Activated naive CD4-positive, alpha-beta T cell treated with anti-CD3 and anti-CD28 coated beads, Interleukin-2, amount 50 U/mL, for 16 hours (primary cell): ENCODE measurements around the gene OCA2.

ENCODE experiments used
- DNase-seq: peaks from one replicate; pipeline ENCODE4 v3.0.0-alpha.2; 2020

OCA2 gene

DNA sequence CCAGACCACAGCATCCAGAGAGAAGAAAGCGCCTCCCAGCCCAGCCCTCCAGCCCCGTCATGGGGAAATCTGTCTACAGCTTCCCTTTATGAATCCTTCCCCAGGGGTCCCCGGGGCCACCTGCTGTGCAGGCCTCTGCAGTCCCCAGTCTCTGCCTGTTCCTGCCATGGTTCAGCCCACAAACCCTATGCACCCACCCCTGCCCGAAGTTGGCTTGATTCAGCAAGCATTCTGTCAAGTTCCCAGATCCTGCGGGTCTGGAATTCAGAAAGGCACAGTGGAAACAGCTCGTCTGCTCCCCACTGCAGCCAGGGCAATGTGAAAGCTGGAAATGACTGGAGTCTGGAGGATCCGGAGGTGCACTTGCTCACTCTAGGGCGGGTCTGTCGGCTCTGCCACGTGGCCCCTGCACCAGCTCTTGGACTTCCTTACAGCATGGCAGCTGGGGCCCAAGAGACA is 2.9 kb upstream of the OCA2 start:
- no peak for DNase-seq

DNA sequence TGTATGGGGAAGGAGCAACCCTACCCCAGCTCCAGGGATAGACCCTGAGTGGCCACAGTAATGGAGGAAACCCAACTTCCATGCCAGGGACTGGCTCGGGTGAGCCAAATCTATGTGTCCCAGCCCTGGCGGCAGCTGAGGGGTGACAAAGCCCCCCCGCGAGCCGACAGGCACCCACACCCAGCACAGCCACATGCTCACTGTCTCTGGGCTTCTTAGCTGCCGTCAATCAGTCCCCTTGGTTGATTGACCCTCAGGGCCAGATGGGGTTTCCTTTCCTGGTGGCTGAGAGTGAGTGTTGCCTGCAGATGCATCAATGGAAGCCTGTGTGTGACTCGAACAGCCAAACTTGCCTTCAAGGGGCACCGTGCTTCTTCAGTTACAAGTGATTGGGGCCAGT is 2.1 kb upstream of the OCA2 start:
- no peak for DNase-seq

DNA sequence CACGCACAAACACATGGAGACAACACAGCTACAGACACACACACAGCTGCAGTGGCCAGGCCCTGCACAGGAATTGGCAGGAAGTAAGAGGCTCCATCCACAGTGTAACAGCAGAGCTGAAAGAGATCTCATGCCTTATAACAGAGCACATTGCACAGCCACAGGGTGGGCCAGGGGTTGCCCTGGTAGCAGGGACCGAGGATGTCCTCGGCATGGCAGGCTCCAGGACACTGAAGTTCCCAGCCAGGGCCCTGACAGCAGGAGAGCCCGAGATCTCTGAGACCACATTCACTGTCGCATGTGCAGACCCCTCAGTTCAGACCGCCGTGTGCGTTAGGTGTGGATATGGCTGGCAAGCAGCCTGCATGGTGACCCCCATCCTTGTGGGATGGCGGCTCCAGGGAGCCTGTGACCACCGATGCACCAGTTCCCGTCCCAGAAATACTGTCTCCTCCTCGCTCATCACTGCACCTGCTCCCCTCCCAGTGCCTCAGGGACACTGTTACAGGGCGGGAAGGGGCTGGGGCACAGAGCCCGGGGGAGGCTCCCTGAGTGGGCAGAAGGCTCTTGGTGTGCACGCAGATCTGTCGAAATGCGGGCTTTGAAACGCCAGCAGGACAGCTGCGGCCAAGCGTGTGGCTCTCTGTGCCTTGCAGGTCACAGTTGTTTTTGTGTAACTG is 1.5 kb upstream of the OCA2 start:
- DNase-seq = no peak

DNA sequence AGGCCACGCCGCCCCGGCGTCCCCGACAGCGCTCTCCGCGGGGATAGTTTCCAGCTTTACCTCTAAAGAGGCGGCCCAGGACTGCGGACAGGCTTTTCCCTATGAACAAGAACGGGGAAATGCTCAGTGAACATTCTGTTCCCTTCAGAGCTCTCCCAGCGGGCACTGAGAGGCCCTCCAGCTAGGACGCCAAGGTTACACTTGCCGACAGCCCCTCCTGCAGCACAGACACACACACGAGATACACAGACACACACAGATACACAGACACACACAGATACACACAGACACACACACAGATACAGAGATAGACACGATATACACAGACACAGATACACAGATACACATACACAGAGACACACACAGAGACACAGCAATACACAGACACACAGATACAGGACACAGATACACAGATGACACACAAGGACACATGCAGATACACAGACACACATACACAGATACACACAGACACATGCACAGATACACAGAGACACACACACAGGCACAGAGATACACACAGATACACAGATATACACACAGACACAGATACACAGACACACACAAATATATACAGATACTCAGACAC is 533 bp upstream of the OCA2 start:
- DNase-seq = no peak

DNA sequence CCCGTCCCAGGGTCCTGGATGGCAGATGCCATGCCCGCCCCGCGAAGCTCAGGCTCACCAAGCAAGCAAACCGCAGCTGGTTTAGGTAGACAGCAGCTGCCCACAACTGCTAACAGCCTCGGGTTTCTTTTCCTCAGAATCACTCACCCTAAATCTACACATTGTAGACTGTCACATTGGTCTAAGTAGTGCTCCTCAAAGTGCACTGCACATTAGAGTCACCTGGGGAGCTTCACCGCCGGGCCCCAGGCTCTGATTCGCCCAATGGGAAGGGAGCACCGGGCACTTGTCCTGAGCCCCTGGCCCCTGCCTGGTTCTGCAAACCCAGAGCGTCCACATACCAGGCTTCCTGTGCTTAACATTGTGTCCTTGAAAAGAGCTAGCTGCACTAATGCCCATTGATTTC is 752 bp downstream of the OCA2 start:
- DNase-seq = no peak

DNA sequence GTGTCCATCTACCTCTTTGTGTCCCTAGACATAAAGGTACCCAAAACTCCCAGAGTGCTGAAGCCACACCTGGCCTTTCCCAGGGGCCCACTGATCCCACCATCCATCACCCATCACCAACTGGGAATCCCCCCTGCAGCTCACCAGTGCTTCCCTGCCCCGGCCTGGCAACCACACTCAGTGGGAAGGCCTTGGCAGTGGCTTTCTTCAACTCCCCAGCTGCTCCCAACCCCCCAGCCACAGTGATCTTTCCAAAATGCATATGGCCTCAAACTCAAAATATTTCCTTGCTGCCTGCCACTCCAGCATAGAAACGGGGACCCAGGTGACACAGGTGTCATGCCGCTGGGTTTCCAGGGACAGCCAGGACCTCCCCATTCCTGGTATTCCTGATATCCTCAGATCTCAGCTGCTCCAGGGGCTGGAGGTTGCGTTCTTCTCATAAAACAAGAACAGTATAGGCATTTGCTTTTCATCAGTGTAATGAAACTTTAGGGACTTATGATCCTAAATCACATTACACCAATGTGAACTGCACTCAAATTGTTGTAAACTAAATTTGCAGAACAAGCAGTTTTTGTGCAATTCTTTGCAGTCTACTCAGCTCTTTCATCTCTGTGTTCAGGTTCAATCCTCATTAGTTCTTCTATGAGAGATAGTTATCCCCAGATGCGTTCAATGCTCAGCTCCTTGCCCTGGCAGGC is 1.3 kb downstream of the OCA2 start:
- no peak for DNase-seq

DNA sequence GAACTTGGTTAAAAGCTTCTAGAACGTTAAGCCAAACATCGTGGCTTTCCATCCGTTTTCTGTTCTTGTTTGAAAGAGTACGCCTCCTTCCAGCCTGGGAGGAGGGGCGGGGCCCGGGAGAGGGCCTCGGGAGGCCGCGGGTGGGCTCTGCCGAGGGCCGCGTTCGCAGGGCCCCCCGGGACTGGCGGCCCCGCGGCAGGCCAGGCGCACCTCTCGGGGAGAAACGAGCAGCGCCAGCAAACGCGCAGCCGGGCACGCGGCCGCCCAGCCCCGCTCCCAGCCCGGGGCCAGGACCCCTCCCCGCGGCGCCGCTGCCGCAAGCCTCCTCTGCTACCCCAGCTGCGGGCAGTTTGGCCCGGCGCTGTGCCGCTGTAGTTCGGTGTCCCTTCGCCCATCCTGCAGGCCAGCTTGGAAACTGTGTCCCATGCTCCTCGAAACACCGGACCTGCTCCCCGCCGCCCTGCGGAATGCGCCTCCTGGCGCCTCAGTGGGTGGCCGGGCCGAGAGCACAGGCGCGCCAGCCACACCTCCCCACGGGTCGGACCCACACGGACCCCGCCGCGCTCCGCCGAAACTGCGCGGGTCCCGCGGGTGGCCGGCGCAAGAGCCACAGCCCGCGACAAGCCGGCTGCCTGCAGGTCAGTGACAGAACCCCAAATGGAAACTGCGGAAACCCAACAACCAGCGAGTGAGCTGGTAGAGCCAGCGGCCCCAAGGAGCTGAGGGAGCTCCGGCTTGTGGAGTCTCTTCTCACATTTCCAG is 2.3 kb downstream of the OCA2 start:
- no peak for DNase-seq

DNA sequence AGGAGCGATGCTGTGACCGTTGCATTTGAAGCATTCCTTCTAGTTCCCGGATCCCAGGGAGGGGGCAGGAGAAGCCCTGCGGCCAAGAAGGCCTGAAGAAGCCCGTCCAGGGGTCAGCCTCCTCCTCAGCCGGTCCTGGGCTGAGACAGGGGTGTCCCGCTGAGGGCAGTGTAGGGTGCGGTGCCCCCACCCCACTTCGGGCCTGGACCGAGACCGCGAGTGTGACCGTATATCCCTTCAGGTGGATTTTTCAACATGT is 2.8 kb downstream of the OCA2 start:
- no peak for DNase-seq

DNA sequence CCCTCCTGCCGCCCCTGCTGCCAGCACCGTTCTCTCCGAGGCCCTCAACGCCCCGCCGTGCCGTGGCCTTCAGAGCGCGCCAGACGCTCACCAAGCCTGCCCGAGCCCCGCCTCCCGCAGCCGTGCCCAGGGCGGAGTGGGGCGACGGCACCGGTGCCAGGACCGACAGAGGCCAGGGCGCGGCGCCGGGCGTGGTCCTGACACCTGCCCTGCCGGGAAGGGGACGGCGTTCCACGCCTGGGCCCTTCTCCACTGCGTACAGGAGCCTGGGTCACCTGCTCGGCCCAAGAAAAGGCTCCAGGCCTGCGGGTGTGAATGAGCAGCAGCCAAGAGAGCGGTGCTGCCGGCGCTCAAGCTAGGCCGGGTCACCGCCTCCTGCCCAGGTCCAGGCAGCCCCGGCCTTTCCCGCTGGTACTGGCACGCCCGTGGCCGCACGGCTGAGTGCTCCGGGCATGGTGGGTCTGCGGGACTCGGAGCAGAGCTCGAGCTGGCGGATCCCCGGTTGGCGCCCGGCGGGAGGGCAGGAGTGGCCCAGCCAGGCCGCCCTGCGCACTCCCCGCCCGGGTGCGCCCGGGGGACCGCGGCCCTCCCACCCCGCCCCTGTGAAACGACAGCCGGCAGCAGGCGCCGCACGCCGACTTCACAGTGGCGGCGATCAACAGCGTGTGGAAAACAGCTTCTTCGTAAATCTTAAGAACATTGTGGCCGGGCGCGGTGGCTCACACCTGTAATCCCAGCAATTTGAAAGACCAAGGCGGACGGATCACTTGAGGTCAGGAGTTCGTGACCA is 4.2 kb downstream of the OCA2 start:
- DNase-seq = peak; percentile 34

DNA sequence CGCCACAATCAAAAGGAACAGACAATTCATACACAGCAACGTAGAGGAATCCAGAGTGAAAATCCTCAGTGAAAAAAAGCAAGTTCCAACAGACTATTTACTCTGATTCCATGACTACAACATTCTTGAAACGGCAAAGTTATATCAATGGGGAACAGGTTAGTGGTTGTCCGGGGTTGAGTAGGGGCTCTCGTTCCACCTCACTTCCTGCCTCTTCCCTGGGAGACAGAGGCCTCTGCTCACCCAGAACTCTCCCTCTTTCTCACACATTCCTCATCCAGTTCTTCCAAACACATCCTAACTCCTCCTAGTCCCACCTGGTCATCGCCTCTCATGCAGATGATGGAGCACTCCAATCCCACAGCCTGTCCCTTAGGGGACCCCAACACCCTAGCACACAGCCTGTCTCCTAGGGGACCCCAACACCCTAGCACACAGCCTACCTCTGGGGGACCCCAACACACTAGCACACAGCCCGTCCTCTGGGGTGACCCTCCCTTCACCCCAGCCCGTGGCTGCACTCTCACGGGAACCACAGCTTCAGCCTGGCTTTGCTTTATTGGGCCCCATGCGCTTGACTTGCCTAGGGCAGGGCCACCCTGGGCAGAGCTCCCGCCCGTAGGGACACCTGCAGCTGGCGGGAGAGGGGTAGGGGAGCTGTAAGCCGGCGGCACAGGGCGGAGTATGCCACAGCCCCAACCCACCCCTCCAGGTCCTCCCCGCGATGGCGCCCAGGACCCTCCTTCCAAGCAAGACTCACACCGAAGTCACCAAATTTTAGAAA is 5.2 kb downstream of the OCA2 start:
- DNase-seq = no peak

DNA sequence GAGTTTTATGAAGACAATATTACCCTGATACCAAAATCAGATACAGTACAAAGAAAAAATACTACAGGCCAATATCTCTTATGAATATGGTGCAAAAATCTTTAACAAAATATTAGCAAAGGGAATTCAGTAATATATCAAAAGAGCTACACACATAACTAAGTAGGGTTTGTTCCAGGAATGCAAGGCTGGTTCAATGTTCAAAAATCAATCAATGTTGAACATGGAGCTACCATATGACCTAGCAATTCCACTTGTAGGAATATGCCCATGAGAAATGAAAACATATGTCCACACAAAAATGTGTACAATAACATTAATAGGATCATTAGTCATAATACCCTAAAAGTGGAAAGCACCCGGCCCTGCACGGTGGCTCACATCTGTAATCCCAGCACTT is 7.8 kb downstream of the OCA2 start:
- DNase-seq = no peak

DNA sequence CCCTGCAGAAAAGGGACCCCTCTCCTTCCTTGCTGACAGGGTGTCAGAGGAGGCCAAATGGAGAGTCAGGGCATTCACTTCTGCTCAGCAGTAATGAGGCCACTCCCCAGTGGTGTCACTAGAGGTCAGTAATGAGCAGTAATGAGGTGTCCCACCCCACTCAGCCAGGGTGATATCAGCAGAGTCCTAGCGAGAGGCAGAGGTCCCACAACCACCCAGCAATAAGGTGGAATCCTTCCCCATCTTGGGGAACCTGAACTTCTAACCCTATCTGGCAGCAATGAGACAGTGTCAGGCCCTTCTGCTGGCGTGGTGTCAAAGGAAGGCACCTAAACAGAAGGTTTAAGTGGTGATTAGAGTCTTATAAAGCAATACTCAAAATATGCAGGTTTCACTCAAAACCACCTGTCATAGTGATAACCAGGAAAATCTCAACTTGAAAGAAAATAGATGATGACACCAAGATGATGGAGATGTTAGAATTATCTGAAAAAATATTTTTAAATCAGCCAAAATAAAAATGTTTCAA is 12.9 kb downstream of the OCA2 start:
- DNase-seq = peak; percentile 48

DNA sequence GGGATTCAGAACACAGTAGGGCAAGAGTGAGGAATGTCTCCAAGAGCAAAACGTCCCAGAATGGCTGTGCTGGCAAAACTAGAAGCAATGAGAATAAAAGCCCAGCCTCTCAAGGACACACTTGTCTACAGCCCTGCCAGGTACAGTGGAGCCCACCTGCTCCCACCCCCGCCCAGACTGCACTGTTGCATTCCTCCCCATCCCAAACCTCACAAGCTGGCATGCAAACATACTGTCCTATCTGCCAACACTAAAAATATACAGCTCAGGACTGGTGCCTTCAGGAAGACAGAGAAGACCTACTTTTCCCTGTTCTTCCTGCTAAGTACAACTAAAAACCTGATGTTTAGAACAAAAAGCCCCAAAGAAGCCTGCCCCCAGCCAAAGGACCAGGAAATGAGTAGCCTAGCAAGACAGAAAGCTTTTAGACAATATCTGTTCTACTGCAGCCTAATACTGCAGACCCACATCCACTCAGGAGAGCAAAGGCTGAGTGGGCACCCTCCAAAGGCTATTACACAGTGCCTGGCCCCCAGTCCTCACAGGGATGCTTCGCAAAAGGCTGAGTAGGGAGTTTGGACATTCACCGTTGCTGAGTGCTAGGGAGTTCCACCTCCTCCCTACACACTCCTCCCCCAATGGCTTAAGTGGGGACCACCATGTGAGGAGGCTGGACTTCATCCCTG is 13.5 kb downstream of the OCA2 start:
- no peak for DNase-seq

DNA sequence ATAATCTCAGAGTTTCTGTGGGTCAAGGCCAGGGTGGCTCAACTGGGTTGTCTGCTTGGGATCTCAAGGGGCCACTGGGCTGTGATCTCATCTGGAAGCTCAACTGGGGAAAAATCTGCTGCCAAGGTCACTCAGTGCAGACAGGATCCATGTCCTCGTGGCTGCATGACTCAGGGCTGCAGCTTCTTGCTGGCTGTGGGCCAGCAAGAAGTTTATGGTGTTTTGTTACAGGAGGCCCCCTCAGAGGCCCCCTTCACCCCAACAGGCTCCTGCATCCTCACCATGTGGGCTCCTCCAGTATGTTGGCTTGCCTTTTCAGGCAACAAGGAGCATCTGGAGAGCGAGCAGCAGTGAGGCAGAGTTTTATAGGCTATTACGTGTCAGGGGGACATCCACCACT is 14.6 kb downstream of the OCA2 start:
- DNase-seq = no peak

DNA sequence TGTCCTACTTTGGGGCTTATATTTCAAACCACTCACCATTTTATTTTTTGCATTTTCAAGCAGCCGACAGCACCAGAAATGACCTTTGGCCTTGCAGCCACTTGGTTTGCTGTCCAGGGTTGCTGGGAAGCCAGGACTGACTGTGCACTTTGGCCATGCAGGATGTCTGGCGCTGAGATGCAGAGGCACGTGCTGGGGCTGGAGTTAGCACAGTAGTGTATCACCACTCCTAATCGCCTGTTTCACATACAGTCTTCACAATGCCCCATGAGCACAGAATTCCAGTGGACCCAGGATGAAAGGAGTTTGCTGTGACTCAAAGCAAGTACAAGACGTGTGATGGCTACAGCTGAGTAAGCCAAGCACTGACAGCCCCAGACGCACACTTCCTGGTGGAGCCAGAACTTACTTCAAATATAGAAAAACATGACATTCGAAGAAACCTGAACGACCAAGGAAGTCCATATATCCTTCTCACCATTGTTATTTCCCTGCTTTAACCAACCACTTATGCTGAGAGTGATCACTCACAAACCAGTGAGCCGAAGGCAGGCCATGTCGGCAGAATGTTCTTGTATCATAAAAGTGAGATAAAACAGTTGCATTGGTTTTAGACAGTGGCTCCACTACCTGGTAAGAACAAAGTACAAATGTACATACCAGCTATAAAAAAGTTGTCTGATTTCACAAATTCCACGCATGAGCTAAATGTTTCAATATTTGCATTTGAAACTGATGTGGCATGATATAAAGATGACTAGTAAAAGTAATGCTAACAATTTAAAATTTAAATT is 16.0 kb downstream of the OCA2 start:
- no peak for DNase-seq

DNA sequence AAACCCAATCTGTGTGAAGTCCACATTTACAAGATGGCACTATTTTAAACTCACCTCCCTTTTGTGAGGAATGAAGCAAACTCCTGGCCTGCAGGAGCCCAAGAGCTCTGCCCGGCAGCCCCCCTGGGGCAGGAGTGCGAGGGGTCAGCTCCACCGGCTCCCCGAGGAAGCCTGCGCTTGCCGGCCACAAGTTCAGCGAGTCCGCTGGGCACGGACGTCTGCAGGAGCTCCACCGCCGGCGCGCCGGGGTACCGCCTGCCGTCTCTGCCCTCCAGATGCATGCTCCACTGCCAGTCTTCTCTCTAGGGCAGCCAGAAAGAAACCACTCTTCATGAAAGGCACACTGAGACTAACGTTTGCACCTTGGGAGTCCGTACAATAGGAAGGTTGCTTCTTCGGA is 17.5 kb downstream of the OCA2 start:
- DNase-seq = no peak

DNA sequence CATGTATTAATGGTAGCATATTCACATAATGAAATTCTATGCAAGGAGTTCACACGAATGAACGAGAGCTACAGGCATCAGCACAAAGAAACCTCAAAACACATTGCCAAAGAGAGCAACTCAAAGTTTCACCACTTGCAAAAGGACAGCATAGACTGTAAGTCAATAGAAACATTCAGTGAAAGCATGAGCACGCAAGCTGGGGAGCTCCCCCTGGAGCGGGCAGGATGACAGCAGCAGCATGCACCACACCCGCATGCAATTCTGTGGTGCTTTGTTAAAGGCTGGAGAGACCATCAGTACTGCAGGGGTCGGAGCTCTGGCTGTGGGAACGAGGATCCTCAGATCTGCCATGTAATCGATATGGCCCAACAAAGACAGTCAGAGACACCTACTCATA is 18.7 kb downstream of the OCA2 start:
- DNase-seq = no peak

DNA sequence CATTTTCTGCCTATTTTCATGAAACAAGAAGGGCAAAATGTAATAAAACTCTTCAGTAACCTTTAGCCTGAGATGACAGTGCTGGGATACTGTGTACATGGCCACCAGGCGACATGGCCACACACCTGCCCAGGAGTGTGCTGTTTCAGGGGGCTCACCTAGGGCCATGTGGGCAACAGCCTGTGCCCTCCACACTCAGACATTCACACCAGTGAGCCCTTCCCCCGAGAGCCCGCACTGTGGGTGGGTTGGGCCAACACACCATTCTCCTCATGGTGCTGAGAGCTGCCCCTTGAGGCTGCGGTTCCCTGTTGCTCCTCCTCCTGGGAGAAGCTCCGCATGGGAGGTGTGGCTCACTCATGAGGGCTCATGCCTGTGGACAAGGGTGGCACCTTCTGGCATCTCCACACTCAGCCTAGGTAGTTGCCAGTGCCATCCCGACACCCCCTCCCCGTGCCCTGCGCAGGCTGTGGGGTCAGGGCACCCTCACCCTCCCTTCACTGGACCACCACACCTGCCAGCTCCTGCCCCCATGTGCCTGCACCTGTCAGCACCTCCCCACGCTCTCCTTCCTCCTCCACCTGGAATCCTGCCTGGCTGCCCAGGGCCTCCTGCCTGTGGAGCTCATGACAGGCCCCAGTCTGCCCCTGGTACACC is 19.7 kb downstream of the OCA2 start:
- no peak for DNase-seq

DNA sequence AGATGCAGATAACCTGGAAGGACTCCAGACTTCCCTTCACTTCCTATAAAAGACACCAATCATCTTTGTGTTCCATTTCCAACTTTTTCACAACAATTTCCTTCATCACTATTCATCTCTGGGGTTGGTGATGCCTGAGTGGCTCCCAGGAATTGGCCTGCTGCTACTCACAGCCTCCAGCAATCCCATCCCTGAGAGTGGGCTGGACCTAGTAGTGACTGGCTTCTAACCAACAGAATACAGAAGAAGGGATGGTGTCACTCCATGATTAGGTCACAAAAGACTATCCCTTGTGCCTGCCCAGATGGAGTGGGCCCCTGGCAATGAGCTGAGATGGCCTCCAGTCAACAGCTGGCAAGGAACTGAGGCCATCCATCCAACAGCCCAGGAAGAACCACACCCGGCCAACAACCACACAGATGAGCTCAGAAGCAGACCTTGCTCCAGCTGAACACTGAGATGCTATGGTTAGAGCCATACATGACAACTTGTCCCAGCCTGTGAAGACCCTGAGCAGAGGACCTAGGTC is 20.9 kb downstream of the OCA2 start:
- DNase-seq = no peak

DNA sequence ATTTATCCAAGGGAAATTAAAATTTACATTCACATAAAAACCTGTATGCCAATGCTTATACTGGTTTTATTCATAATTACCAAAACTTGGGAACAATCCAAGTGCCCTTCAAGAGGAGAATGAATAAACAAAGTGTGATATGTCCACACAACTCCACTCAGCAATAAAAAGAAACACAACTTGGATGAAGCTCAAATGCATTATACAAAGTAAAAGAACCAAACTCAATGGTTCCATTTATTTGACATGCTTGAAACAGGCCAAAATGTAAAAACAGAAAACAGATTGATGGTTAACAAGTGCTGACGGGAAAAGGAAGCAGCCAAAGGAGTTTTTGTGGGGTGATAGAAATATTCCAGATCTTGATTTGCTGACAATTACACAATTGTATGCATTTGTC is 23.5 kb downstream of the OCA2 start:
- no peak for DNase-seq
